HG03066 (cell line): ENCODE results near the gene HNF1B.
"Not testable (repeated sequence)": the region's sequence is repeated elsewhere in the genome, so short reads cannot be mapped to it uniquely, and the experiment has no call there.

Experiments
- ATAC-seq: cut with Tn5 transposase; IDR thresholded peaks from one replicate; pipeline ENCODE4 v1.9.1; 2021; ENCODE audit warnings: low read depth; ENCODE audit not compliant: unreplicated experiment

HNF1B gene

DNA sequence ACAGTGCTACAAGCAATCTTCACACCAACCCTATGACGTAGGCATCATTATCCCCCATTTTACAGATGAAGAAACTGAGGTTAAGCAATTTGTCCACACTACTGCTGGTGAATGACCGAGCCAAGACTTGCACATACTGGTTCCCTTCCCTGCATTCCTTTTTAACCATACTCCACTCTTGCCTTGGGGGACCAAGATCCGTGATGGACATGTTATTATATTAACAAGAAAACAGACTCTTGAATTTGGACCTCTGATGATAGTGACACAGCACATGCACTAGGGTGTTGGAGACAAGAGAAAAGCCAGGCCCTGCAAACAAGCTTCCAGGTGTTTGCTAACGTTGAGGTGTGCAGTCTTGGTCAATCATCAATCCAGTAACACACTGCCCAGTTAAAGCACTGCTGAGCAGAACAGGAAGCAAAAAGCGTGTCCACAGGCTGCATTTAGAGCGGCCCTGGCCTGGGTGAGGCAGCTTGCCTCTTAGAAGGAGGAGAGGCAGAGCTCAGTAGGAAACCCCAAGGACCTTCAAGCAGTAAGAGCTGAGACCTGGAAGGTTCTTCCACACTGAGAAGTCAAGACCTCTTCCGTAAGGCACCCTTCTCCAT, 36.7 kb downstream of the HNF1B start:
- no peak for ATAC-seq

DNA sequence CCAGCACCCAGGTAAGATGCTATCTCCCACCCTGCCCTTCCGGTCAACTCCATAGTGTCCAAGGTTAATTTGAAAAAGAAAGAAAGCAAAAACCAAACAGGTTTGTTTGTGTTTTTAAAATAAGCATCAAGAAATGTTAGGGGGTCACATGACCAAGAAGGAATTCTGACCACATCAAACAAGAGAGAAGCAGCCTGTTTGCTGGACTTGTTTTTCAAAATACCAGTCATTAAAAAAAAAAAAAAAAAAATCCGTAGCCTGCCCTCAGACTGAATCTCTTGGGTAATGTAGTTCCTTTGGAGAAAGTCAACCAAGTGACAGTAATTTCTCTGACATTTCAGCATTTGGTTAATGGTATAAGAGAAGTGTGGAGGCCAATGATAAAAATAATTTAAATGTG, 38.4 kb downstream of the HNF1B start:
- ATAC-seq = no peak

DNA sequence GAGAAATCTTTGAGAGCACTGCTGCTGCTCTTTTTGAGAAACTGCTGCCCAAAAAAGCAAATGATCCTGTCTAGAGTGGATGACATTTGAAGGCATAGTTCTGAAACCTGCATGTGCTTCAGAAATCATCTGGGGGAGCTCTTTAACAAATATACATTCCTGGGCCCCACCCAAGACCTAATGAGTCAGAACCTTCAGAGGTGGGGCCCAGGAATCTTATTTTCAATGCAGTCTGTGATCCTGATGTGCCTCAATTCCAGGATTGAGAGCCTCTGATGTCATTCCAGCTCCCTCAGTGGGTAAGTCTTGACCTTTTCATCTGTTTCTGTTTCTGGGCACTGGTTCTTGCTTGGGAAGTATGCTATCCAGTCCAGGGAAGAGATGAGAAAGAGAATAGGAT, 42.3 kb downstream of the HNF1B start:
- ATAC-seq = no peak

DNA sequence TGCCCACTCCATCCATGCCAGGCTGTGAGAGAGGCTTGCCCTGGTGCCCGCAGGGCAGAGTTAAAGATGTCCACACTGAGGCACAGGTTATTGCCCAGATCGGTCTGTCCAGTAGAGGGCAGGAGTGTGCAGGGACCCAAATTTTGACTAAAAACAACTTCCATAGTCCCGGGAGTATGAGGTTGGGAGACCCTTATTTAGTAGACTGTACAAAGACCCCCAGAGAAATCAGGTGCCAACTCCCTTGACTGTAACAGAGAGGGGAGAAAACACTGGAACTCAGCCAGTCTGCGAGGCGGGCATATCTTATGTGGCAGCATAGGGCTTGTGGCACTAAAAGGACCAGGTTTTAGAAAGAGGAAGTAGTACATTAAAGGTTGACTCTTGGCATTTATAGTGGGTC, 43.4 kb downstream of the HNF1B start:
- no peak for ATAC-seq

DNA sequence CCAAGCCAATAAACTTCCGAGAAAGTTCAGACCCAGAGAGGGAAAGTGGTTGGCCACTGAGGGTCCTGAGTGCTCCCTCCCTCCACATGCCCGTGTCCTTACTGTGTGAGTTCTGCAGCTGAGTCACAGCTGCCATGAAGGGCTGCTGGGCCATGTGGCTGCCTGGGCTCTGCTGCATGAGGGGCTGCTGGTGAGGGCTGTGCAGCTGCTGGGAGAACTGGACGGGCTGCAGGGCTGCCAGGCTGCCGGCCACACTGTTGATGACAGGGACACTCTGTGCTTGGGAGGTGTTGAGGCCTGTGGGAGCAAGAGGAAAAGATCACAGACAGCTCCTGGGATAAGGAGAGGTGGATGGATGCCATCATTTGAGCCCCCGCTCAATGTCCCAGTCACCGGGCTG, 44.0 kb downstream of the HNF1B start:
- no peak for ATAC-seq

DNA sequence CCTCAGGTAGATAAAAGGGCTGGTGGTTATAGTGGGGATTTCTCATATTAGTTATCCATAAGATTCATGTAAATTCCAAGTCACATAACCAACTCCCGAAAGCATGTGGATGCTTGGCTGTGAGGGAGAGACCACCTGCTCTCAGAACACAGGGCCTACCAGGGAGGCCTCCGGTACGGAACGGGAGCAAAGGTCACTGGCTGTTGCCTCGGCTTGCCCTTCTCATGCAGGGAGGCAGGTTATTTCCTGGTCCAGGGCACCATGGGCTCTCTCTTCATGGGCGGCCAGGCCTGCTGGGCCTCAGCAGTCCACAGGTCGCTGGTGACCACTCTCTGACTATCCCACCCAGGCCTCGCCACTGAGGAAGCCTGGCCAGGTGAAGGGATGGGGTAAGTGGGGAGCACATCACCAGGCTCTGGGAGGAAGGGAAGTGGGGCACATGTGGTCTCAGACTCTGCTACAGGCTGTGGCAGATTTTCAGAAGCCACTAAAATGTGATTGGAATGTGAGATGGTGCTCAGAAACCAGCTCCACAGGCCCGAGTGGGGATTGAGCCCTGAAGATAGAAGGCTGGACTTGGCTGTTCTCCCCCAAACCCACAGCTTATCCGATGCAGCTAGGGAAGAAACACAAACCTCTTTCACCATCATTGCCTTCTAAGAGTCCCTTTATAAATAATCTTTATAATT, 45.4 kb downstream of the HNF1B start:
- ATAC-seq = no peak

DNA sequence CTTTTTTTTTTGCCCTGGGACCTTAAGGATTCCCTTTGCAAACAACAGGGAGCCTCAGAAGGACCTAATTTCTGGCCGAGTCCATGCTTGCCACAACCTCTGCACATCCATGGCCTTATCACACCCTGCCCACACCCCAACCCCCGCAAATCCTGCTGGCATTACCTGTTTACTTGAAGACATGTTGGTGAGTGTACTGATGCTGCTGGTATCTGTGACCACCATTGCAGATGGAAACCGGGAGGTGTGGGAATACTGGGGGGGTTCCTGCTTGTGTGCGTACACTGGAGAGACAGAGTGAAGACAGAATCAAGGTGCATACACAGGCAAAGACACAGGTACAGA, 46.0 kb downstream of the HNF1B start:
- ATAC-seq = no peak

DNA sequence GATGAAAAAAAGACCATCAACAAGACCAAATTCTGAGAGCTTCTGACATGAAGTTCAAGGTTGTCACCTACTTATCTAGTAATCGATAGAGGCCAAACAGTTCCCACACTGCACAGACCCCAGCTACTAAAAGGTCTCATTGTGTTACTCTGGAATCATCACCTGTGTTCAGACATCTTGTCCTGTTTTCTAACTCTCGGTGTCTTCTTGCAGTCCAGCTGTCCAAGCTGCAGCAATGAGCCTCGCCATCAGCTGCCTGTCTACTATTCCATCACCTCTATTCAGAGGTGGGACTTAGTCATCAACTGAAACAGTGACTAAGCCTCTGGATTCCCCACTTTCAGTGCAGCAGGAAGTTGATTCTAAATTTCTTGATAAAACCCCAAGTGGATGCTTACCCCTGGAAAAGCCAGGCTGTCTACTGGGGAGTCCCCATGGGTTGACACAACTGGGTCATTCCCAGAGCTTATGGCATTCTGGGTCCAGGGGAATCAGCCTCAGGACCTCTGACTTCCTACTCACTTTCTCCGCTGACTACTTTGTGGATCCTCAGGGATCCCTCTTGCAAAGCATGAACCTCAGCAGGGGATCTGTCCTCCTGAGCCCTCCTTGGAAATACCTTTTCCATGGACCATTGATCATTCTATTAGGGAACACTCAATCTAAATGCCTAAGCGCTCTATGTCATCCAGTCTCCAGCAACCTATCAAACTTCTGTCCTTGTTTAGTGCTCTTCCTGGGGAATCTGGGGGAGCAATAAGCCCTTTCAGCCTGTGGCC, 46.5 kb downstream of the HNF1B start:
- ATAC-seq = no peak

DNA sequence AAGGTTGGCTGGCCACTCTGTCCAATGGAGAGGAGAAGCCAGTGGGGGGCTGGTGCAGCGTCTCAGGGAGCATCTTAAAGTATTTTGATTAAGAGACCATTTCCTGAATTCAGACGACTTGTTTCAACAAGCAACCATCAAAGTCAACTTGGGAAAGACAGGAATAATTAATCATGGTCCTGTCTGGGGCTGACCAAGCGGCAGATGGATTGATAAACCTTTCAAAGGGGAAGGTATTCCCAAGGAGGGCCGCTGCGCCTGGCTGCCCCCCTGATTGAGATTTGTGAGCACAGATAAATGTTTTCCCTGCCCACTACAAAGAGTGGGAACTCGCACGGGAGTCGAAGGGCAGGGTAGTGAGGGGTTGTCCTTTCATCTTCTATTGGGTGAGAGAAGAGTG, 47.5 kb downstream of the HNF1B start:
- no peak for ATAC-seq

DNA sequence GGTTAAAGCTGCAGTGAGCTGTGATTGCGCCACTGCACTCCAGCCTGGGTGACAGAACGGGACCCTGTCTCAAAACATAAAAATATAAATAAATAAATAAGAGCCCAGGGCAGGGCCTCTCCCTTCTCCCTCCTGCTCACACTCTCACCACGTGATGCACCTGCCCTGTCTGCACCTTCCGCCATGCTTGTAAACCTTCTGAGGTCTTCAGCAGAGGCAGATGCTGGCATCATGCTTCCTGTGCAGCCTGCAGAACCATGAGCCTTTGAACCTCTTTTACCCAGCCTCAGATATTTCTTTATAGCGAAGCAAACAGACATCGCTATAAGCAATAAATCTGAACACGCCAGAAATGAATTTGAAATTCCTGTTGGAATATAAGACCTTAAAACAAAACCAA, 48.5 kb downstream of the HNF1B start:
- ATAC-seq = no peak

DNA sequence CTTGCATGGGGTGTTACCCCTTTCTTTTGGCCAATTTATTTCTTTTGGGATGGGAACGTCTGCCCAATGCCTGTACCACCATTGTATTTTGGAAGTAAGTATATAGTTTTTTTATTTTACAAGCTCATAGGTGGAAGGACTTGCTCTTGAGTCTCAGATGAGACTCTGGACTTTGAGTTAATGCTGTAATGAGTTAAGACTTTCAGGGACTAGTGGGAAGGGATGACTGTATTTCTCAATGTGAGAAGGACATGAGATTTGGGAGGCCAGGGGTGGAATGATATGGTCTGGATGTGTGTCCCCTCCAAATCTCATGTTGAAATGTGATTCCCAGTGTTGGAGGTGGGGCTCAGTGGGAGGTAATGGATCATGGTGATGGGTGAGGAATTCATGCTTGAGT, 49.1 kb downstream of the HNF1B start:
- ATAC-seq = no peak

DNA sequence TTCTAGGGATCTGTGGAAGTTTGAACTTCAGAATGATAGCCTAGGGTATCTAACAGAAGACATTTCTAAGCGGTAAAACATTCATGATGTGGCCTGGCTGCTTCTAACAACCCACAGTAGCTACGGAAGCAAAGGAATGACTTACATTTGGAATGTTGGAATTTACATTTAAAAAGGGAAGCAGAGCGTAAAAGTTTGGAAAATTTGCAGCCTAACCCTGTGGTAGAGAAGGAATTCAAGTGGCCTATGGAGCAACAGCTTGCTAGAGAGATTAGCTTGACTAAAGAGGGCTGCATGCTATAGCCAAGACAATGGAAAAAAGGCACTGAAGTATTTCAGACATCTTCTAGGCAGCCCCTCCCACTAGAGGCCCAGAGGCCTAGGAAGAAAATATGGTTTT, 50.1 kb downstream of the HNF1B start:
- no peak for ATAC-seq

DNA sequence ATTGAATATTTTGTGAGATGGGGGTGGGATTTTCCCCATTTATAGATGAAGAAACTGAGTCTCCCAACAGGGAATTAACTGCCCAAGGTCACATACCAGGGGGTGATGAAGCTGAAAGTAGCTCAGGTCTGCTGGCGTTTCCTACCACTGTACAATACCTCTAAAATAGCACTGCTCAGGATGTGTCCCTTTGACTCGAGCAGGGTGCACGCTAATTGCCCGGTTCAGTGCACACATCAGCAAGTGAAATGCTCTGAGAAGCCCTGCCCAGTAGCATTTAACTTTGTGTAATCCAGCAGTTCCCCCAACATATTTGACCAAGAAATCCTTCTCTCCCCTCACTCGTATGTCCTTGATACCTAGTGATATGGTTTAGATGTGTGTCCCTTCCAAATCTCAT, 51.5 kb downstream of the HNF1B start:
- ATAC-seq = no peak

DNA sequence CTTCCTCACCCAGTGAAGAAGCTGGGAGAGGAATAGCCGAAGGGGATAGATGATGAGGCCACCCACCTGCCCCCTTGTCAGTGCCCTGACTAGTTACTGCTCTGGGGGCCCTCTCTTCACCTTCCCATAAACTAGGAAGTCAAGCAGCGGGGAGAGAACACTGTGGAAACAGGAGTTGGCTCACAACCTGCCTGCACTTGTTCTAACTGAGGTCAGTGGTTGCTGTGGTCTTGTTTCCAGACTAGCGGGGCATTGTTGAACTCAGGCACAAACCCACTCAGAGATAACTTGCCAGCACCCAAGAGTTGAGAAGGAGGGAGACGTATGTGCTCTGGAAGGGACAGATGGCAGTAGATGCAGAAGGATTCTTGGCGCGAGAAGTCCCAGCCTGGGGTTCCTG, 53.1 kb downstream of the HNF1B start:
- no peak for ATAC-seq

DNA sequence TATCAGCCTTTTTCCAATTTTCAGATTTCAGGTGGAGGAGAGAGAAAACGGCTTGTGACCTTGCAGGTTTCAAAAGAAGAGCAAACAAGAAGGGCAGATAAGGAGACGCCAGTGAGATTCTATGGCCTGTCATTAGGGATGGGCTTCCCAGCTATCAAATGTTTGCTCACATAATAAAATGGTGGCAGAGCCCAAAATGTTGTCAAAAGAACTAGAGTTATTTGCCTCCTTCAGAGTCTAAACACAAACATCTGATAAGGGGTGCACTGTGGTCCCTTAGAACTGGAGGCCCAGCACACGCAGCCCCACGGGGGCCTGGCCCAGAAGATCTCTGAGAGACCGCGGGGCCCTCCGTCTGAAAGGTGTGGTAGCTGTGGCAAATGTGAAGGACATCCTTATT, 55.5 kb downstream of the HNF1B start:
- ATAC-seq = no peak

DNA sequence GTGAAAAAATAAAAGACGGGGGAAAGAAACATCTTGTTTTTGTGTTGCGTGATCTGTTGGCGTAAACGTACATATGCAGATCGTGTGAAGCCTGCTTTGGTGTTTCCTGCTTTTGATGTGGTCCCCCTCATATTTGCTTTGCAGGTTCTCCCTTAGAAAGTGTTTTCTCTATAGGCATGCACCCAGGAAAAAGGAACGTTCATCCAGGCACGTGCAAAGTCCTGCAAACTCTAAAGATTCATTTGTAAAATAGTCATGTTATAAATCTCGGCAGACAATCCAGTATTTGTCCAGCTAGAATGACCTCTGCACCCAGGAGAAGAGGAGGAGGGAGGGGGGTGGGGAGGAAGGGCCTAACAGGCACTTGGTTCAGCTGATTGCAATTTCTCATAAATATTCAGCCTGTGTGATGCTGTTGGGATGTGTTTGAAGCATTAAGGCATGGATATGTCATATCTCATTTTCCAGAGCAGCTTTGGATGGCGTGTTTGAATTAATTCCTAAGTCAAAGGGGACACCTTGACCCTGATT, 61.3 kb downstream of the HNF1B start:
- ATAC-seq = no peak

DNA sequence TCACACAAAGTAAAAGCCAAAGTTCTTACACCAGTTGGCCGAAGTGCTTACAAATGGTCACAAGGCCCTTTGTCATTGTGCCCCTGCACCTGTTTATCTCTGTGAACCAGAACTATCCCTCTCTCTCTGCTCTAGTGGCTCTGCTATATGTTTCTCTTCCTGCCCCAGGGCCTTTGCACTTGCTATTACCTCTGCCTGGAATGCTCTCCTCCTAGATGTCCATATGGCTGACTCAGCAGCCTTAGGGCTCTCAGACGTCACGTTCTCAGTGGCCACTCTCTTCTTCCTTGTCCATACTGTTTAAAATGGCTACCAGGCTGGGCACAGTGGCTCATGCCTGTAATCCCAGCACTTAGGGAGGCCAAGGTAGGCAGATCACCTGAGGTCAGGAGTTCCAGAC, 62.9 kb downstream of the HNF1B start:
- no peak for ATAC-seq

DNA sequence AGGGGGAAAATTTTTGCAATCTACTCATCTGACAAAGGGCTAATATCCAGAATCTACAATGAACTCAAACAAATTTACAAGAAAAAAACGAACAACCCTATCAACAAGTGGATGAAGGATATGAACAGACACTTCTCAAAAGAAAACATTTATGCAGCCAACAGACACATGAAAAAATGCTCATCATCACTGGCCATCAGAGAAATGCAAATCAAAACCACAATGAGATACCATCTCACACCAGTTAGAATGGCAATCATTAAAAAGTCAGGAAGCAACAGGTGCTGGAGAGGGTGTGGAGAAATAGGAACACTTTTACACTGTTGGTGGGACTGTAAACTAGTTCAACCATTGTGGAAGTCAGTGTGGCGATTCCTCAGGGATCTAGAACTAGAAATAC, 64.9 kb downstream of the HNF1B start:
- not testable (repeated sequence) for ATAC-seq

DNA sequence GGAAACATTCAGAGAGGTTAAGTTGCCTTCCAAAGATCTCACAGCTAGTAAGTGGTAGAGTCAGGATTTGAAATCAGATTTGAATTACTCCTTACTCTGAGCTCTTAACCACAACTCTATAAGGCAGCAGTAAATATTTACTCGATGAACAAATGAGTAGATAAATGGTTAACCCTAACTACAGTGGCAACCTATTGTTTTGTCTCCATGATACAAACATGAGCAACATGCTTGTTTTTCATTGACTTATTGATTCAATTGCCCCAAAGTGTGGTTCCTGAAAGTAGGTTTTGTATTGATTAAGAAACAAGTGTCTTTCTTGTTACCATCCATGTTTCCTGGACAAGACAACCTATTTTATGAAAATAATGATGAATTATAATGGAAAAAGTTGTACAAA, 66.8 kb downstream of the HNF1B start:
- no peak for ATAC-seq

DNA sequence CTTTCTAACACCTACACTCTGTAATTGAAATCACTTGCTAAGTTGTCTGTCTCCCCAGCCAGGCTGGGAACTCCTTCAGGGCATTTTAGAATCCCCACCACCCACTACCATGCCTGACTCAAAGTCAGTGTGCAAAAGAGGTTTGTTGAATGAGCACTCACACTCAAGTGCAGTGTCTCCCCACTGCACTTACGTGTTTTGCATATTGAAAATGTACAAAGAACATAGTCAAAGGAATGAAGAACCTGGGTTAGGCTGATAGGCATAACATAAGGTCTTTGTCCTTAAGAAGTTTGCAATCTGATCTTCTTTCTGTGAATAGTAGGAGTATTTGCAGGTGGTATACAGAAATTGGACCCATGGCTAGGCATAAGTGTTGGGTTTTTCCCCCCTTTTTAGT, 67.8 kb downstream of the HNF1B start:
- no peak for ATAC-seq

DNA sequence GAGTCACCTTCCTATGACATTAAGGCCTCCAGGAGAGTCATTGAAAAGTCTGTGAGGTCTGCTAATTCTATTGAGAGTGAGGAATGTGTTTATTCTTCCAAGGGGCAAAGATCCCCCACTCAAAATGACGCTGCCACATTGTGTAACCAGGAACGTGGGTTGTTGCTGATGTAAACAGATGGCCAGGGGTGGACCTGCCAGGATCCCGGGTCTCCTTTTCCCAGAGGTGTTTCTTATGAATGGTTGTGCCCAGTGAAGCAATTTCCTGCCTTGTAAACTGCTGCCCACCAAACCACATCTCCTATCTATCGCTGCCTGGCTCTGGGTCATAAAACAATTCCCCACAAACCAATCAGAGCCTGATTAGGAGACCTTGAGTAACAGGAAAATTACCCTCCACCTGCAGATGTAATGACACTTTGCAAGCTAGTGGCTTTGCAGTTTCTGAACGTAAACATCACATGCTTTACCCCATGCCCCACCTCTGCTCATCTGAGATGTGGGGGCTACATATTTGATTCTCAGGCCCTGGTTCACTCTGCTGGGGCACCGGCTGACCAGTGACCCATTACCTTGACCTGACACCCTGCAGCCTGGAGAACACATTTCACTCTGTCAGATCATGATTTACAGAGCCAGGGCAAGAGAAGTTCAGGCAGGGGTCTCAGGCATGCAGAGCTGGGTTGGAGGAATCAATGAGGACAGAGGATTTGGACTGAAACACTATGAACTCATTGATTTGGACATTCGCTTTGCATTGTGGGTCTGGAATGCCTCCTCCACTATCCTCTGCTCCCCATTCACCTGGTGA, 68.5 kb downstream of the HNF1B start:
- ATAC-seq = no peak
